Measurements from ENCODE around the gene OSBPL1A. TPM values are rescaled to one million over a fixed set of nuclear protein-coding genes. Genes with fewer than 3 reads are reported as not detected.
A peak's percentile ranks its signal among the peaks of the same experiment; 100 is the strongest.

The OSBPL1A gene
- total and polyA plus RNA-seq, 4 donors, result 12.6 to 38.8 (median 26.0) TPM

DNA sequence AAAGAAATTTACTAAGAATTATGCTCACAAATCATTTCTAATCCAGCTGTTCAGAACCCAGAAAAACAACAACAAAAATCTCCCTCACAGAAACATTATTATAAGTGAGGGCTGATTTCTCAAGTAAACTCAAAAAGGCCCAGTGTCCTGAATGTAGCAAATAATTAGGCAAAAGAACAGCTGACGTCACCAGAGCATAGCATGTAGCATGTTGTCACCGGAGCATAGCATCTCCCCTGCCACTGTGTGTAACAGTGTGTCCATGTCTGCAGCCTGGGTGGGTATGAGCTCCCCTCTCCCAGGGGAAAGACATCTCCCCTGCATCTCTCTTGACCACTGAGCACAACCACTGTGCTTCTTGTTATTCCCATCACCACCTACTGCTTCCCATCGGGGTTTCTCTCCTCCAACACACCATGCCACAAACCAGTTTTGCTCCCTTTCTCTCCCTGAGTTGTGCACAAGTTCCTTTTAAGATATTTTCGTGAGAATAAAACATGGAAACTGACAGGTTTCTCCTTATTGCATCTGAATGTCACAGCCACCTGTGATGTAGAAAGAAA is 132.0 kb downstream of the OSBPL1A start:
- Histone ChIP-seq H3K4me3 (no peak overlapping the region), H3K9ac (ENCODE audit: insufficient read depth in 1 of 2, low read length in 2 of 2) (no peak overlapping the region), H3K27me3 (ENCODE audit: control insufficient read depth in 3 of 3, insufficient read depth in 3 of 3, low read length in 2 of 3) (no peaks in the 10 kb centered on the region), H3K36me3 (ENCODE audit: control insufficient read depth in 4 of 4, insufficient read depth in 4 of 4, low read length in 4 of 4) (peaks cover 0 to 10% (median 0%) of the 10 kb centered on the region in 4 donors), H3K27ac (ENCODE audit: low read depth in 1 of 2, low read length in 1 of 2) (no peak overlapping the region), H3K9me3 (ENCODE audit: control insufficient read depth in 4 of 4, insufficient read depth in 3 of 4, low read length in 3 of 4) (no peaks in the 10 kb centered on the region), H3K4me1 (ENCODE audit: control insufficient read depth in 5 of 5, insufficient read depth in 5 of 5, low read length in 5 of 5) (peaks cover 1 to 17% (median 6%) of the 10 kb centered on the region in 5 donors)
- WGBS, 2 donors, result 84 to 90% methylated on average over 4 of the region's 4 CpGs
- ATAC-seq (ENCODE audit: insufficient read depth, low FRiP score), result no peak
- DNase-seq, result no peak
- TF ChIP-seq, protein P1, sequence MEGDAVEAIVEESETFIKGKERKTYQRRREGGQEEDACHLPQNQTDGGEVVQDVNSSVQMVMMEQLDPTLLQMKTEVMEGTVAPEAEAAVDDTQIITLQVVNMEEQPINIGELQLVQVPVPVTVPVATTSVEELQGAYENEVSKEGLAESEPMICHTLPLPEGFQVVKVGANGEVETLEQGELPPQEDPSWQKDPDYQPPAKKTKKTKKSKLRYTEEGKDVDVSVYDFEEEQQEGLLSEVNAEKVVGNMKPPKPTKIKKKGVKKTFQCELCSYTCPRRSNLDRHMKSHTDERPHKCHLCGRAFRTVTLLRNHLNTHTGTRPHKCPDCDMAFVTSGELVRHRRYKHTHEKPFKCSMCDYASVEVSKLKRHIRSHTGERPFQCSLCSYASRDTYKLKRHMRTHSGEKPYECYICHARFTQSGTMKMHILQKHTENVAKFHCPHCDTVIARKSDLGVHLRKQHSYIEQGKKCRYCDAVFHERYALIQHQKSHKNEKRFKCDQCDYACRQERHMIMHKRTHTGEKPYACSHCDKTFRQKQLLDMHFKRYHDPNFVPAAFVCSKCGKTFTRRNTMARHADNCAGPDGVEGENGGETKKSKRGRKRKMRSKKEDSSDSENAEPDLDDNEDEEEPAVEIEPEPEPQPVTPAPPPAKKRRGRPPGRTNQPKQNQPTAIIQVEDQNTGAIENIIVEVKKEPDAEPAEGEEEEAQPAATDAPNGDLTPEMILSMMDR (IDR thresholded peaks at IDR 0.05; ENCODE audit: control extremely low read depth, extremely low read depth), result no peak

DNA sequence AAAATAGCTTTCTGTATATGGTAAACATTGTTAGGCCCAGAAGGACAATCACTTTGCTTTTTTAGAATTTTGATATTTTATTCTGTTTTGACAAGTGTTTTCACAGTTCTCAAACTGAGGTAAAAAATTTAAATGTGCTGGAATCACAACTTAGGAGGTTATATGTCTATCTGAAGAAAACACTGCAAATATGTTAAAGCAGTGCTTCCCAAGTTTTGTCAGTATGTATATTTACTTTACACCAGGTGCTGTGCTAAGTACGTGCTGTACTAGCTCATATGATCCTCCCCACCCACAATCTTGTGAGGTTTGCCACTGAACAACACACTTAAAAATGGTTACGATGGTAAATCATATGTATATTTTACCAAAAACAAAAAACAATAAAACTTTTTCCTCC is 134.6 kb downstream of the OSBPL1A start:
- ATAC-seq (ENCODE audit: insufficient read depth, low FRiP score) (no peak), DNase-seq (no peak)
- no peak overlapping the region for H3K27ac ChIP-seq (ENCODE audit: low read depth in 1 of 2, low read length in 1 of 2)
- H3K9me3 ChIP-seq (ENCODE audit: control insufficient read depth in 4 of 4, insufficient read depth in 3 of 4, low read length in 3 of 4), result no peaks in the 10 kb centered on the region
- TF ChIP-seq, protein P1 (IDR thresholded peaks at IDR 0.05; ENCODE audit: control extremely low read depth, extremely low read depth), result no peak
- H3K36me3 ChIP-seq (ENCODE audit: control insufficient read depth in 4 of 4, insufficient read depth in 4 of 4, low read length in 4 of 4), result peaks cover 0 to 7% (median 0%) of the 10 kb centered on the region in 4 donors
- H3K4me1 ChIP-seq (ENCODE audit: control insufficient read depth in 5 of 5, insufficient read depth in 5 of 5, low read length in 5 of 5), result peaks cover 1 to 12% (median 6%) of the 10 kb centered on the region in 5 donors
- H3K4me3 ChIP-seq, result no peak overlapping the region
- no peak overlapping the region for H3K9ac ChIP-seq (ENCODE audit: insufficient read depth in 1 of 2, low read length in 2 of 2)
- WGBS, 2 donors, result 76 to 88% methylated on average over 2 of the region's 2 CpGs
- no peaks in the 10 kb centered on the region for H3K27me3 ChIP-seq (ENCODE audit: control insufficient read depth in 3 of 3, insufficient read depth in 3 of 3, low read length in 2 of 3)

DNA sequence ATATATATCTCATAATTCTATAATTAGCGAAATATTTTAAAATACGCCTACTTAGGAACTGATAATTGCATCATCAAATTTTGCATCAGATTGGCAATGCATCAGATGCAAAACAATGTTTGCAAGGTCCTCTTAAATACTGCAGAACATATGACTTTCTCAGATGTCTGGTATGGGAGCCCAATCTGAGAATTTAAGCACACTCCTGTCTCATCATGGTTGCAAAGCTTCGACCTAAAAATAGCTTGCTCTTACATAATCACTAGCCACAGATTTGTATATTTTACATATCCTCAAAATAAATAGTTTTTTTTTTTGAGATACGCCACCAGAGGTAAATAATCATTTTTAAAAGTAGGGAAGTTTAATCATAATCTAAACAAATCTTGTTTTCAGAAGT is 135.5 kb downstream of the OSBPL1A start:
- TF ChIP-seq, protein P1 (IDR thresholded peaks at IDR 0.05; ENCODE audit: control extremely low read depth, extremely low read depth), result no peak
- WGBS, 2 donors, result 49 to 59% methylated on average over 4 of the region's 4 CpGs
- DNase-seq (peak in 1 of 3 donors; percentile 23), ATAC-seq (ENCODE audit: insufficient read depth, low FRiP score) (no peak)
- no peaks in the 10 kb centered on the region for H3K27me3 ChIP-seq (ENCODE audit: control insufficient read depth in 3 of 3, insufficient read depth in 3 of 3, low read length in 2 of 3)
- H3K4me1 ChIP-seq (ENCODE audit: control insufficient read depth in 5 of 5, insufficient read depth in 5 of 5, low read length in 5 of 5), result peaks cover 1 to 12% (median 6%) of the 10 kb centered on the region in 5 donors
- no peak overlapping the region for H3K27ac ChIP-seq (ENCODE audit: low read depth in 1 of 2, low read length in 1 of 2)
- no peak overlapping the region for H3K4me3 ChIP-seq
- H3K9me3 ChIP-seq (ENCODE audit: control insufficient read depth in 4 of 4, insufficient read depth in 3 of 4, low read length in 3 of 4), result no peaks in the 10 kb centered on the region
- H3K36me3 ChIP-seq (ENCODE audit: control insufficient read depth in 4 of 4, insufficient read depth in 4 of 4, low read length in 4 of 4), result peaks cover 0 to 7% (median 0%) of the 10 kb centered on the region in 4 donors
- H3K9ac ChIP-seq (ENCODE audit: insufficient read depth in 1 of 2, low read length in 2 of 2), result no peak overlapping the region

Data from lung (tissue), 12 donors.